Activated CD8-positive, alpha-beta memory T cell treated with anti-CD3 and anti-CD28 coated beads for 48 hours (primary cell): ENCODE data around the gene NME1.
"Not testable (repeated sequence)": the region's sequence is repeated elsewhere in the genome, so short reads cannot be mapped to it uniquely, and the experiment has no call there.

Experiments
- DNase-seq, 3 experiments: peaks; one replicate each; pipeline ENCODE4 v3.0.0-alpha.2; 2020; ENCODE audit warnings: low read depth in 2 of 3, low spot score in 2 of 3

Gene NME1

GRCh38 chr17:51144266-51145022 is 8.9 kb upstream of the NME1 start:
- DNase-seq = no peak

GRCh38 chr17:51147650-51148049 is 5.7 kb upstream of the NME1 start:
- no peak for DNase-seq

- DNase-seq = no peak
Measured at GRCh38 chr17:51149163-51149562, 4.2 kb upstream of the NME1 start.

GRCh38 chr17:51150932-51151331 is 2.4 kb upstream of the NME1 start:
- no peak for DNase-seq

- DNase-seq = no peak
Measured at GRCh38 chr17:51152766-51153209, 571 bp upstream of the NME1 start.

GRCh38 chr17:51154176-51154575 is 817 bp downstream of the NME1 start:
- no peak for DNase-seq

GRCh38 chr17:51155416-51155815 is 2.1 kb downstream of the NME1 start:
- DNase-seq = no peak

- DNase-seq = no peak
Measured at GRCh38 chr17:51159604-51160003, 6.2 kb downstream of the NME1 start.

- no peak for DNase-seq
Measured at GRCh38 chr17:51161541-51161940, 8.2 kb downstream of the NME1 start.

- DNase-seq = no peak
Measured at GRCh38 chr17:51164911-51165679, 11.7 kb downstream of the NME1 start.

GRCh38 chr17:51165680-51166197 is 12.4 kb downstream of the NME1 start:
- no peak for DNase-seq

GRCh38 chr17:51166198-51166986 is 13.0 kb downstream of the NME1 start, which contains the start of gene NME2:
Gene NME2 (plus strand): TSS chr17:51166411. CDS start chr17:51166831, 420 bp downstream.
- peak; percentile 48 to 74 (median 65) for DNase-seq

- DNase-seq = peak; percentile 56 to 68 (median 63)
Measured at GRCh38 chr17:51166987-51167931, 13.9 kb downstream of the NME1 start.

- DNase-seq = no peak
Measured at GRCh38 chr17:51169340-51169739, 16.0 kb downstream of the NME1 start.

- no peak for DNase-seq
Measured at GRCh38 chr17:51170736-51171135, 17.4 kb downstream of the NME1 start.

GRCh38 chr17:51172030-51172429 is 18.7 kb downstream of the NME1 start:
- not testable (repeated sequence) for DNase-seq

- no peak for DNase-seq
Measured at GRCh38 chr17:51180486-51180885, 27.1 kb downstream of the NME1 start.

GRCh38 chr17:51184124-51184523 is 30.8 kb downstream of the NME1 start:
- no peak for DNase-seq

- no peak for DNase-seq
Measured at GRCh38 chr17:51185763-51186332, 32.5 kb downstream of the NME1 start.
